ENCODE measurements around the gene LINGO4. TPM values are rescaled to one million over a fixed set of nuclear protein-coding genes. Genes with fewer than 3 reads are reported as not detected.
"Not testable (repeated sequence)": the region's sequence is repeated elsewhere in the genome, so short reads cannot be mapped to it uniquely, and the experiment has no call there.

LINGO4 gene
- total and polyA plus RNA-seq, 11 donors, result 0.11 to 1.0 (median 0.56) TPM

DNA sequence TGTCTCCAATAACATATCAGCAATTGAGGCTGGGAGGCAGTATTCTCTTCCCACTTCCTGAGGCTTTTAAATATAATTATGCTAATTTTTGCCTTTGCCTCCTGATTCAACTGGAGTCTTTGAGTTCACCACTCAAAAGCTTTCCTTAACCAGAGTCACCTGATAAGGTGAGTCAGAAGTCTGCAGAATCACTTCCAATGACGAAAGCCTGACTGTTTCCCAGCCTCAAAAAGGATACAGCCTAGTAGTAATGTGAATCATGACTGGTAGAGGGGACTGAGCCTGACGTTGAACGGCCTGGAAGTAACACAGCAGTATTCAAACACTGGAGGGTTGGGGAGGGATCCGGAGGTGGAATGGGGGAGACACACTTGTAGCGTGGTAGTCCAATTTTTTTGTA lies 31.5 kb downstream of the LINGO4 start:
- H3K9me3 ChIP-seq, result no peaks in the 10 kb centered on the region

DNA sequence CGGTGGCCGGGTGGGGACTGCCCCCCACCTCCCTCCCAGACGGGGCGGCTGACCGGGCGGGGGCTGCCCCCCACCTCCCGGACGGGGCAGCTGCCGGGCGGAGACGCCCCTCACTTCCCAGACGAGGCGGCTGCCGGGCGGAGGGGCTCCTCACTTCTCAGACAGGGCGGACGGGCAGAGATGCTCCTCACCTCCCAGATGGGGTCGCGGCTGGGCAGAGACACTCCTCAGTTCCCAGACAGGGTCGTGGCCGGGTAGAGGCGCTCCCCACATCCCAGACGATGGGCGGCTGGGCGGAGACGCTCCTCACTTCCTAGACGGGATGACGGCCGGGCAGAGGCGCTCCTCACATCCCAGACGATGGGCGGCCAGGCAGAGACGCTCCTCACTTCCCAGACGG lies 35.9 kb downstream of the LINGO4 start:
- intact Hi-C loops (cut with DNase I), result loop anchor here in 1 of 10 donors (10.0 kb wide), 1 partner anchor 236 kb away; no protein-coding TSS in a partner anchor
- peaks cover 0 to 15% (median 8%) of the 10 kb centered on the region in 9 donors for H3K36me3 ChIP-seq
- DNase-seq, H3K4me1 ChIP-seq, H3K9me3 ChIP-seq, H3K4me3 ChIP-seq, ATAC-seq, H3K27ac ChIP-seq, H3K27me3 ChIP-seq: not testable (repeated sequence)
- WGBS, 4 donors, result 83 to 95% (median 90%) methylated on average over 8 to 34 of the region's 34 CpGs

More for the DNA sequence above, 31.5 kb downstream of the LINGO4 start:
- H3K27ac ChIP-seq, result no peak overlapping the region
- intact Hi-C loops (cut with DNase I), result no loop called here
- no peak overlapping the region for H3K4me3 ChIP-seq
- ATAC-seq (no peak), DNase-seq (no peak)
- H3K36me3 ChIP-seq, result peaks cover 0 to 52% (median 35%) of the 10 kb centered on the region in 9 donors
- 71 to 84% (median 79%) methylated on average over 5 of the region's 5 CpGs for WGBS, 4 donors
- no peaks in the 10 kb centered on the region for H3K27me3 ChIP-seq
- H3K4me1 ChIP-seq, result no peaks in the 10 kb centered on the region
- TF ChIP-seq, protein P1, sequence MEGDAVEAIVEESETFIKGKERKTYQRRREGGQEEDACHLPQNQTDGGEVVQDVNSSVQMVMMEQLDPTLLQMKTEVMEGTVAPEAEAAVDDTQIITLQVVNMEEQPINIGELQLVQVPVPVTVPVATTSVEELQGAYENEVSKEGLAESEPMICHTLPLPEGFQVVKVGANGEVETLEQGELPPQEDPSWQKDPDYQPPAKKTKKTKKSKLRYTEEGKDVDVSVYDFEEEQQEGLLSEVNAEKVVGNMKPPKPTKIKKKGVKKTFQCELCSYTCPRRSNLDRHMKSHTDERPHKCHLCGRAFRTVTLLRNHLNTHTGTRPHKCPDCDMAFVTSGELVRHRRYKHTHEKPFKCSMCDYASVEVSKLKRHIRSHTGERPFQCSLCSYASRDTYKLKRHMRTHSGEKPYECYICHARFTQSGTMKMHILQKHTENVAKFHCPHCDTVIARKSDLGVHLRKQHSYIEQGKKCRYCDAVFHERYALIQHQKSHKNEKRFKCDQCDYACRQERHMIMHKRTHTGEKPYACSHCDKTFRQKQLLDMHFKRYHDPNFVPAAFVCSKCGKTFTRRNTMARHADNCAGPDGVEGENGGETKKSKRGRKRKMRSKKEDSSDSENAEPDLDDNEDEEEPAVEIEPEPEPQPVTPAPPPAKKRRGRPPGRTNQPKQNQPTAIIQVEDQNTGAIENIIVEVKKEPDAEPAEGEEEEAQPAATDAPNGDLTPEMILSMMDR (IDR thresholded peaks at IDR 0.05), result no peak
- TF ChIP-seq POLR2A (IDR thresholded peaks at IDR 0.05), result no peak

DNA sequence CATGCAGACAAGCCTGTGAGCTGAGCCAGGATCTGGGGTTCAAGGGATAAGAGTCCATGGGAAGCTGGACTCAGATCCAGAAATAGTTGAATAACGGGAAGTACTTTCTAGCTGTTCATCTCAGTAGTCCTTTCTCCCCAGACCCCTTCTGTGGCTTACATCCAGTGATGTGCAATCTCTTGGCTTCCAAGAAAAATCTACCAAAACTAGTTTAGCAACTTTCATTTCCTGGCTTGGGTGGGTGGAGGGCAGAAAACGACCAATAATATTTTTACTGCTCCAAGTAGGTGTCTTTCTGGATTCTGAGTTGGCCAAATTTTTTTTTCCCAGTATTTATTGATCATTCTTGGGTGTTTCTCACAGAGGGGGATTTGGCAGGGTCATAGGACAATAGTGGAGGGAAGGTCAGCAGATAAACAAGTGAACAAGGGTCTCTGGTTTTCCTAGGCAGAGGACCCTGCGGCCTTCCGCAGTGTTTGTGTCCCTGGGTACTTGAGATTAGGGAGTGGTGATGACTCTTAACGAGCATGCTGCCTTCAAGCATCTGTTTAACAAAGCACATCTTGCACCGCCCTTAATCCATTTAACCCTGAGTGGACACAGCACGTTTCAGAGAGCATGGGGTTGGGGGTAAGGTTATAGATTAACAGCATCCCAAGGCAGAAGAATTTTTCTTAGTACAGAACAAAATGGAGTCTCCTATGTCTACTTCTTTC lies 36.7 kb downstream of the LINGO4 start:
- intact Hi-C loops (cut with DNase I), result loop anchor here in 1 of 10 donors (10.0 kb wide), 1 partner anchor 236 kb away; no protein-coding TSS in a partner anchor
- not testable (repeated sequence) for H3K27me3 ChIP-seq, H3K27ac ChIP-seq, ATAC-seq, DNase-seq, H3K4me3 ChIP-seq, H3K36me3 ChIP-seq, H3K9me3 ChIP-seq
- H3K4me1 ChIP-seq, result peaks cover 0 to 10% (median 8%) of the 10 kb centered on the region in 12 donors
- 68 to 79% (median 71%) methylated on average over 2 to 5 of the region's 7 CpGs for WGBS, 4 donors

DNA sequence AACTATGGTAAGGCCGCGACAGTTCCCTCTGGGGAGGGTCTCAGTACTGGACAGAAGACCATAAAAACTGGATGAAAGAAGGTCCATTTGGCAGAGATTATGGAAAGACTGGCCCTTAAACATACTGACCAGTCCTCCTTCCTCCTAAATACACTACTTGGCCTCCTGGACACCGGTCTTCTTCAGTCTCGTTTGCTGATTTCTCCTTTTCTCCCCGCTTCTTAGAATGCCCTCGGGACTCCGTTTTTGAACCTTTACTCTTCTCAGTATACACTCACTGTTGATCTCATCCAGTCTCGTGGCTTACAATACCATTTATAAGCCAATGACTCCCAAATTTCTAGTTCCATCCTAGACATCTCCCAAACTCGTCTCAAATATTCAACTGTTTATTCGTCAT lies 41.2 kb downstream of the LINGO4 start:
- Histone ChIP-seq H3K9me3 (no peaks in the 10 kb centered on the region), H3K4me1 (peaks cover 0 to 17% (median 13%) of the 10 kb centered on the region in 12 donors), H3K27ac (peak overlapping the region; percentile 41 to 94 (median 88)), H3K27me3 (no peaks in the 10 kb centered on the region), H3K36me3 (peaks cover 0 to 35% (median 30%) of the 10 kb centered on the region in 9 donors), H3K4me3 (peak overlapping the region; percentile 63 to 96 (median 82))
- TF ChIP-seq, protein P1 (IDR thresholded peaks at IDR 0.05), result no peak
- no peak for TF ChIP-seq POLR2A (IDR thresholded peaks at IDR 0.05)
- DNase-seq (no peak), ATAC-seq (no peak)
- 56 to 62% (median 59%) methylated on average over 10 of the region's 10 CpGs for WGBS, 4 donors
- intact Hi-C loops (cut with DNase I), result loop anchor here in 1 of 10 donors (10.0 kb wide), 1 partner anchor 241 kb away; no protein-coding TSS in a partner anchor
